ENCODE measurements around the gene TMC8. TPM values are rescaled to one million over a fixed set of nuclear protein-coding genes. Genes with fewer than 3 reads are reported as not detected.

TMC8 gene
- total RNA-seq, 1 donor from 2014 or later: 1.3 TPM

- Histone ChIP-seq H3K4me3 (no peak overlapping the region), H3K9me3 (replicated peaks) (no peaks in the 10 kb centered on the region), H3K4me1 (peaks cover 65% of the 10 kb centered on the region), H3K27ac (replicated peaks) (peak overlapping the region; percentile 65), H3K27me3 (ENCODE audit: low read depth) (no peaks in the 10 kb centered on the region), H3K36me3 (peaks cover 20% of the 10 kb centered on the region)
- intact Hi-C loops (cut with micrococcal nuclease): loop anchor here (5.0 kb wide), 1 partner anchor 67 kb away; no protein-coding TSS in a partner anchor
- peak; percentile 42 for DNase-seq
- no peak for TF ChIP-seq CTCF (IDR thresholded peaks at IDR 0.05; ENCODE audit: borderline replicate concordance)
Measured at GRCh38 chr17:78110363-78111015, 20.1 kb upstream of the TMC8 start.

- peak overlapping the region; percentile 65 for H3K27ac ChIP-seq (replicated peaks)
- DNase-seq: peak; percentile 12
- no peak for TF ChIP-seq CTCF (IDR thresholded peaks at IDR 0.05; ENCODE audit: borderline replicate concordance)
- H3K27me3 ChIP-seq (ENCODE audit: low read depth): no peaks in the 10 kb centered on the region
- intact Hi-C loops (cut with micrococcal nuclease): loop anchor here (5.0 kb wide), 1 partner anchor 66 kb away; no protein-coding TSS in a partner anchor
- H3K4me1 ChIP-seq: peaks cover 65% of the 10 kb centered on the region
- H3K36me3 ChIP-seq: peaks cover 14% of the 10 kb centered on the region
- no peaks in the 10 kb centered on the region for H3K9me3 ChIP-seq (replicated peaks)
- H3K4me3 ChIP-seq: no peak overlapping the region
Measured at GRCh38 chr17:78111016-78111726, 19.4 kb upstream of the TMC8 start.

GRCh38 chr17:78111727-78112517 is 18.6 kb upstream of the TMC8 start:
- Histone ChIP-seq H3K9me3 (replicated peaks) (no peaks in the 10 kb centered on the region), H3K4me3 (no peak overlapping the region), H3K27me3 (ENCODE audit: low read depth) (no peaks in the 10 kb centered on the region), H3K4me1 (peaks cover 65% of the 10 kb centered on the region), H3K36me3 (peaks cover 7% of the 10 kb centered on the region), H3K27ac (replicated peaks) (peak overlapping the region; percentile 65)
- TF ChIP-seq CTCF (IDR thresholded peaks at IDR 0.05; ENCODE audit: borderline replicate concordance): no peak
- DNase-seq: peak; percentile 14
- intact Hi-C loops (cut with micrococcal nuclease): loop anchor here (5.0 kb wide), 1 partner anchor 65 kb away; no protein-coding TSS in a partner anchor

GRCh38 chr17:78112518-78113471 is 17.8 kb upstream of the TMC8 start:
- Histone ChIP-seq H3K4me1 (peaks cover 72% of the 10 kb centered on the region), H3K36me3 (no peaks in the 10 kb centered on the region)

More at GRCh38 chr17:78112518-78113471, 17.8 kb upstream of the TMC8 start:
- intact Hi-C loops (cut with micrococcal nuclease): loop anchor here (5.0 kb wide), 1 partner anchor 65 kb away; no protein-coding TSS in a partner anchor
- DNase-seq: peak; percentile 83
- TF ChIP-seq CTCF (IDR thresholded peaks at IDR 0.05; ENCODE audit: borderline replicate concordance): peak; percentile 99
- H3K9me3 ChIP-seq (replicated peaks): no peaks in the 10 kb centered on the region
- no peaks in the 10 kb centered on the region for H3K27me3 ChIP-seq (ENCODE audit: low read depth)
- H3K4me3 ChIP-seq: no peak overlapping the region
- peak overlapping the region; percentile 52 for H3K27ac ChIP-seq (replicated peaks)

All from left ventricle myocardium inferior (tissue), 1 donor.